ENCODE results near the gene ACOX3. TPM values are rescaled to one million over a fixed set of nuclear protein-coding genes. Genes with fewer than 3 reads are reported as not detected.
A peak's percentile ranks its signal among the peaks of the same experiment; 100 is the strongest.

Gene ACOX3
- total RNA-seq, 1 donor from 2014 or later, result 51.6 TPM

DNA sequence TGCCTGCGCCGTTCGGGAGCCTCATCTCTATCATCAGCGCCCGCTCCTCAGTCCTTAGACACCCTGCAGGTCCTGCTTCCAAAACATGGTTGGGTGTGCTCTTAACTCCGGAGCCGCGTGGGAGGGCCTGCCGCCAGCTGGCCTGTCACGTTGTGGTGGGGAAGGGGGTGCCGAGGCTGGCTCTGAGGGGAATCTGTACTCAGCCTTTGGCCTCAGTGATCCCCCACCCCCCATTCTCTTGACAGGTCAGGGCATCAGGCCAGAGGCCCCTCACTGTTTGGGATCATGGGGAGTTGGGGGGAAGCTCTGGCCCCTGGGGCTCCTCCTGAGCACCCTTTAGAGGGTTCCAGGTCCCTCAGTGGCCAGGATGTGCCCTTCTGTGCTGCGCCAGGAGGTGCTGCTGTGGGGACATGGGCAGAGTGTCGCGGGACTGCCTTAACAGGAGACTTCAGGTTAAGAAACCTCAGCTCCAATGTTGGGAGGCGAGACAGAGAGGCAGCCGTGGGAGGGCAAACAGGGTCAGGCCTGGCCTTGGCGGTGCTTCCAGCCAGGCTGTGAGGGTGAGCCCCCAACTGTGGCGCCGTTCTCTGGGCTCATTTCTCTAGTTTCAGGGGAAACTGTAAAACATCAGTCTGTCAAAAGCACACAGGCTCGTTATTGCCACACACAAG lies 33.5 kb upstream of the ACOX3 start:
- TF ChIP-seq, protein P1, sequence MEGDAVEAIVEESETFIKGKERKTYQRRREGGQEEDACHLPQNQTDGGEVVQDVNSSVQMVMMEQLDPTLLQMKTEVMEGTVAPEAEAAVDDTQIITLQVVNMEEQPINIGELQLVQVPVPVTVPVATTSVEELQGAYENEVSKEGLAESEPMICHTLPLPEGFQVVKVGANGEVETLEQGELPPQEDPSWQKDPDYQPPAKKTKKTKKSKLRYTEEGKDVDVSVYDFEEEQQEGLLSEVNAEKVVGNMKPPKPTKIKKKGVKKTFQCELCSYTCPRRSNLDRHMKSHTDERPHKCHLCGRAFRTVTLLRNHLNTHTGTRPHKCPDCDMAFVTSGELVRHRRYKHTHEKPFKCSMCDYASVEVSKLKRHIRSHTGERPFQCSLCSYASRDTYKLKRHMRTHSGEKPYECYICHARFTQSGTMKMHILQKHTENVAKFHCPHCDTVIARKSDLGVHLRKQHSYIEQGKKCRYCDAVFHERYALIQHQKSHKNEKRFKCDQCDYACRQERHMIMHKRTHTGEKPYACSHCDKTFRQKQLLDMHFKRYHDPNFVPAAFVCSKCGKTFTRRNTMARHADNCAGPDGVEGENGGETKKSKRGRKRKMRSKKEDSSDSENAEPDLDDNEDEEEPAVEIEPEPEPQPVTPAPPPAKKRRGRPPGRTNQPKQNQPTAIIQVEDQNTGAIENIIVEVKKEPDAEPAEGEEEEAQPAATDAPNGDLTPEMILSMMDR (IDR thresholded peaks at IDR 0.05), result no peak
- Mint-ChIP-seq H3K36me3 (ENCODE audit: low read depth) (peaks cover 17% of the 10 kb centered on the region), H3K27me3 (ENCODE audit: low read depth) (no peaks in the 10 kb centered on the region)

DNA sequence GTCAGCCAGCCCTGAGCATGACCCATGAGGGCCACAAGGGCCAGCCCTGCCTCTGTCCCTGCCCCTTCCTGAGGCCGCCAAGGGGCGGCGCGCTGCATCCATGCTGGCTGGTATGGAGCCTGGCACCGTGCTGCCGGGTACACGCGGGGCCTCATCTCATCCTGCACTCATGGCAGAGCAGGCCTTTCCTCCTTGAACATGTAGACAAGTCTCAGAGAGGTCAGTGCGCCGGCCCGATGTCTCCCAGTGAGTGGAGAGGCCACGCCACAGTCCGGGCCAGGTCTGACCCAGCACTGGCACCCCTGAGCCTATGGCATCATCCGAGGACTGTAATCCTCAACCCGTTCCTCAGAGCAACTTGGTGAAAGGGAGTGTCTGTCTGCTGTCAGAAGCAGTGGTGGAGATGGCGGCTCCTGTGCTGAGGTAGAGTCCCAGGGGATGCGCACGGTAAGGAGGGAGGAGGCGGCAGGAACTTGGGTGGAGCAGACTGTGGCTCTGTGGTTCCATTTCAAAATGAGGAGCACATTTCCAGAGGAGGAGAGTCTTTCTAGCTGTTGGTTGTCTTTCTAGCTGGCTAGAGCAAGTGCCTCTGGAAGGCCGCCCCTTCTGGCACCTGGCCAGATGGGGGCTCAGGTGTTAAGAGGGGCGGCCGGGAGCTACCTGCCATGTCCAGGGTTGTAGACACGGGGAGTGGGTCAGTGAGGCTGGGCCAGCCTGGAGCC lies 32.8 kb upstream of the ACOX3 start:
- Mint-ChIP-seq H3K27ac (ENCODE audit: unreplicated experiment) (peak overlapping the region; percentile 71), H3K4me1 (ENCODE audit: low read depth) (peaks cover 17% of the 10 kb centered on the region), H3K27me3 (ENCODE audit: low read depth) (no peaks in the 10 kb centered on the region), H3K4me3 (ENCODE audit: unreplicated experiment) (no peak overlapping the region), H3K36me3 (ENCODE audit: low read depth) (peaks cover 18% of the 10 kb centered on the region), H3K9me3 (ENCODE audit: low read depth) (no peaks in the 10 kb centered on the region)
- no peak for DNase-seq (ENCODE audit: low spot score)
- TF ChIP-seq, protein P1 (IDR thresholded peaks at IDR 0.05), result no peak

More for the DNA sequence above, 33.5 kb upstream of the ACOX3 start:
- H3K4me3 Mint-ChIP-seq (ENCODE audit: unreplicated experiment), result no peak overlapping the region
- H3K9me3 Mint-ChIP-seq (ENCODE audit: low read depth), result no peaks in the 10 kb centered on the region
- DNase-seq (ENCODE audit: low spot score), result no peak
- no peak overlapping the region for H3K27ac Mint-ChIP-seq (ENCODE audit: unreplicated experiment)
- H3K4me1 Mint-ChIP-seq (ENCODE audit: low read depth), result peaks cover 17% of the 10 kb centered on the region

DNA sequence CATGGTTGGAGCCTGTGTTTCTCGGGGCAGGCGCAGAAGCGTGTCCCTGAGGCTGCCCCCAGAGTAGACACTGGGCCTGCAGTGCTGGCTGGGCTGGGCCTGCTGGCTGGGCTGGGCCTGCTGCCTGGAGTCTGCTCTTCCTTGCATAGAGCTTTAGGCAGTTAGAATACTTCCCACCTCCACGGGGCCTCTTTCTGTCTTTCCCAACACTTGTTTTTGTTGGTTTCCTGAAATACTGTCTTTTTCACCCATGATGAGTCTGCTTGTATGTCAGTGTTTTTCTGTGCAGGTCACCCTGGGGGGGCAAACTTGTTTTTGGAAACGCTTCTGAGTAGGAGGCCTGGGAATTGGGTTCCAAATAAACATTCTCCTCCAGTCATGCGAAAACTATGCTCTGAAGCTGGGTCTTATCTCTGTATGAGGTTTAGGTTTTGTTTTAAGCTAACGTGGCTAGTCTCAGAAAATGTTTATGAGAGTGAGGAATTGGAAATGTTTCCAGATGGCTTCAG lies 32.2 kb upstream of the ACOX3 start:
- no peak overlapping the region for H3K4me3 Mint-ChIP-seq (ENCODE audit: unreplicated experiment)
- peak overlapping the region; percentile 71 for H3K27ac Mint-ChIP-seq (ENCODE audit: unreplicated experiment)
- peaks cover 17% of the 10 kb centered on the region for H3K4me1 Mint-ChIP-seq (ENCODE audit: low read depth)
- H3K9me3 Mint-ChIP-seq (ENCODE audit: low read depth), result no peaks in the 10 kb centered on the region
- no peak for DNase-seq (ENCODE audit: low spot score)
- peaks cover 18% of the 10 kb centered on the region for H3K36me3 Mint-ChIP-seq (ENCODE audit: low read depth)
- no peaks in the 10 kb centered on the region for H3K27me3 Mint-ChIP-seq (ENCODE audit: low read depth)
- TF ChIP-seq, protein P1 (IDR thresholded peaks at IDR 0.05), result no peak

DNA sequence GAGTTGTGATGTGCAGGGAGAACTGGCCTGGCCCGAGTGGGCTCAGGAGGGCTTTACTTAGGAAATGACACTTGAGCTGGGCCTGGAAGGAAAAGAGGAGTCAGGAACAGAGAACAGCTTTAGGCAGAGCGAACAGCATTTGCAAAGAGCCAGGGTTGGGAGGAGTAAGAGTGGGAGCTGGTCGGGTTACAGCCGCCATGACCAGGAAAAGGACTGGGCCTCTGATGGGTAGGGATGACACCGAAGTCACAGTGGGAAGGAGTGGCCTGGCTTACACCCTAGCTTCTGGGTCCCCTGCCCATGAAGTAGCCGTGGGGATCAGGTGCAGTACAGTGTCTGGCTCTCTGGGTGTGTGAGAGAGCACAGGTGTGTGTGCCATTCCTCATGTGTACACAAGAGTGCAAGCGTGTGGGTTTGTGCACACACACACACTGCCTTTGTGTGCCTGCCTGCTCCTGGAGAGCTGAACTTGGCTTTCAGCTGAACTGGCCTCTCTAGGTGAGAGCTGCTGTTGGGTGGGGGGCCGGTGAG lies 31.7 kb upstream of the ACOX3 start:
- TF ChIP-seq, protein P1 (IDR thresholded peaks at IDR 0.05), result no peak
- Mint-ChIP-seq H3K4me3 (ENCODE audit: unreplicated experiment) (no peak overlapping the region), H3K4me1 (ENCODE audit: low read depth) (peaks cover 17% of the 10 kb centered on the region), H3K36me3 (ENCODE audit: low read depth) (peaks cover 18% of the 10 kb centered on the region), H3K27me3 (ENCODE audit: low read depth) (no peaks in the 10 kb centered on the region), H3K9me3 (ENCODE audit: low read depth) (no peaks in the 10 kb centered on the region), H3K27ac (ENCODE audit: unreplicated experiment) (peak overlapping the region; percentile 71)
- no peak for DNase-seq (ENCODE audit: low spot score)

DNA sequence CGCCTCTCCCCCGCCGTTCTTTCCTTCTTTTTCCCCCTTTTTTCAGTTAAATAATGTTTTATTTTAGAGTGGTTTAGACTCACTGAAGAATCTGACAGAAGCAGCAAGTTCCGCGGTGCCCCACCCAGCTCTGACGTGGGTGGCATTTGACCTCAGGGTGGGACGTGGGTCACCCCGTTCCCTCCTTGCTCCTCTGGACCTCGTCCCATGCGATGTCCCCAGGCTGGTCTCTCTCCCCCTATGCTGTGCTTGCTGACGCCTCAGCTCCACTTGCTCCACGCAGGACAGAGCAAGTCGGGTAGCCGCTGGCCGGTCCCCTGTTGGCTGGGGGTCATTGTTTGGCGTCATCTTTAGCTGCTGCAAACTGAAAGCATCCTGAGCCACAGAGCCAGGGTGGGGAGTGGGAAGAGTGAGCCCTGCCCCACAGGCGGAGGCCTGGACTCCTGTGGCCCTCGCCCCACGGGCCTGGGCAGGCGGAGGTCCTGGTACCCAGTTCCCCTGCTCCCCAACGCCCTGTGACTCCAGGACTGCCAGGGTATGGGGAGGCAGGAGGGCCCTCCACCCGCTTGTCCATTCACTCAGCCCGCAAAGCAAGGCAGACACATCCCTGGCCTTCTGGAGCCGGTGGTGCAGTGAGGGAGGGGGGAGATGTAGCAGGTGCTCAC lies 30.8 kb upstream of the ACOX3 start:
- Mint-ChIP-seq H3K36me3 (ENCODE audit: low read depth) (peaks cover 17% of the 10 kb centered on the region), H3K9me3 (ENCODE audit: low read depth) (no peaks in the 10 kb centered on the region), H3K4me3 (ENCODE audit: unreplicated experiment) (no peak overlapping the region), H3K27ac (ENCODE audit: unreplicated experiment) (no peak overlapping the region), H3K4me1 (ENCODE audit: low read depth) (peaks cover 17% of the 10 kb centered on the region), H3K27me3 (ENCODE audit: low read depth) (no peaks in the 10 kb centered on the region)
- peak; percentile 83 for DNase-seq (ENCODE audit: low spot score)
- TF ChIP-seq, protein P1 (IDR thresholded peaks at IDR 0.05), result no peak

Measured in chondrocyte (in vitro differentiated cells).